HepG2 (cell line): ENCODE measurements around the gene PACC1.

Experiments used
- HNF4G ChIP-seq, 2 experiments: sonication (generic) in 1 of 2; formaldehyde crosslinking in 1 of 2; IDR thresholded peaks; 2 replicates each; pipeline versions ENCODE4 v1.4.0 to v1.6.1; 2011 to 2020; ENCODE audit warnings: borderline replicate concordance in 2 of 2, low read depth in 2 of 2, mild to moderate bottlenecking in 2 of 2, low read length in 1 of 2, missing genetic modification reagents in 1 of 2, moderate library complexity in 1 of 2
- MNT ChIP-seq: fragments of 450-650 bp; IDR thresholded peaks from 2 replicates; pipeline ENCODE4 v1.6.1; 2016
- SIN3A ChIP-seq: IDR thresholded peaks from 2 replicates; pipeline ENCODE4 v1.6.1; 2011; ENCODE audit warnings: low read depth, mild to moderate bottlenecking, control low read depth, low read length, borderline replicate concordance
- SKI ChIP-seq: fragments of 450-650 bp; IDR thresholded peaks from one replicate; pipeline ENCODE4 v1.6.1; 2018; ENCODE audit warnings: mild to moderate bottlenecking; ENCODE audit not compliant: partially characterized antibody
- THAP8 ChIP-seq: sonication (generic); formaldehyde crosslinking; IDR thresholded peaks from 2 replicates; pipeline ENCODE4 v1.5.1; 2020; ENCODE audit warnings: missing genetic modification reagents, mild to moderate bottlenecking, borderline replicate concordance
- ZNF547 ChIP-seq: sonication (generic); formaldehyde crosslinking; IDR thresholded peaks from 2 replicates; pipeline ENCODE4 v1.5.1; 2020; ENCODE audit warnings: mild to moderate bottlenecking, missing genetic modification reagents
- TF ChIP-seq, protein P1 (sequence below): sonication (generic); formaldehyde crosslinking; IDR thresholded peaks from 2 replicates; pipeline ENCODE4 v1.9.0; 2022; ENCODE audit warnings: low read depth, missing genetic modification reagents
- TF ChIP-seq, protein P2 (sequence below): sonication (generic); formaldehyde crosslinking; IDR thresholded peaks from 2 replicates; pipeline ENCODE4 v1.9.0; 2021; ENCODE audit warnings: missing genetic modification reagents, borderline replicate concordance

DNA sequence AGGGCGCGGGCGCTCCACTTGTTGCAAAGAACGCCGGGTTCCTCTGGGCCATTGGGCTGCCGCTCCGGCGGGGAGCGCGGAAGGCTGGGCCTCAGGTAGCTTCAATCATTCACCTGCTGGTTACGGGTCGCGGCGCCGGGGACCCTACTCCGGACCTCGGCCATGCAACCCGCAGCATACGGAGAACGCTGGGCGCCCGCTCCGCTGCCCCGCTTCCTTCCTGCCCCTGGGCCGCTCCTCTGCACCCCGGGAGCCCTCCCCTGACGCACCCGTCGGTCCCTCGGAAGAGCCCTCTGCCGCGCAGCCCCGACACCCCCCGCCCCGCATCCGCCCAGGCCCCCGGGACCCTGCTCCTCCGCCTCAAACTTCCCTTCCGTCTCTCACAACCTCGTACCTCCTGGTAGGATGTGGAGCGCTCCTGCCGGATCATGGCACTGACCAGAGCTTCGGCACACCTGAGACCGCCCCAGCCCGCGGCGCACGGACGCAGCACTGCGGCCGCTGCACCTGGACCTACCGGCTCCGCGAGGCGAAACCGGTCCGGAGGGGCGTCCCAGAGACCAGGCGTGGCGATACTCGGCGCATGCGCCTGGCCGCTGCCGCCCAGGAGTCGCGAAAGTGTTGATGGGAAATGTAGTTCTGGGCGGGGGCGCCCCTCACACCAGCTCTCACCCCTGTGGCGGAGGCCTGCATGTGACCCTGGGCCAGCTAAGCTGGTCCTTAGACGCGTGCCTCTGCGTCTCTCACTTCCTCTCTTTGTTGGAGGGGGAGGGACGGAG lies at the start of gene PACC1:
- no peak for TF ChIP-seq HNF4G (IDR thresholded peaks at IDR 0.05; ENCODE audit: borderline replicate concordance, low read depth, low read length)
- TF ChIP-seq HNF4G (CRISPR knock-in tag; IDR thresholded peaks at IDR 0.05; ENCODE audit: borderline replicate concordance, low read depth), result no peak
- 0 out of 2 replicates have a peak, but pooled peaks have one; percentile 43 for TF ChIP-seq THAP8 (CRISPR knock-in tag)
- TF ChIP-seq, protein P1, sequence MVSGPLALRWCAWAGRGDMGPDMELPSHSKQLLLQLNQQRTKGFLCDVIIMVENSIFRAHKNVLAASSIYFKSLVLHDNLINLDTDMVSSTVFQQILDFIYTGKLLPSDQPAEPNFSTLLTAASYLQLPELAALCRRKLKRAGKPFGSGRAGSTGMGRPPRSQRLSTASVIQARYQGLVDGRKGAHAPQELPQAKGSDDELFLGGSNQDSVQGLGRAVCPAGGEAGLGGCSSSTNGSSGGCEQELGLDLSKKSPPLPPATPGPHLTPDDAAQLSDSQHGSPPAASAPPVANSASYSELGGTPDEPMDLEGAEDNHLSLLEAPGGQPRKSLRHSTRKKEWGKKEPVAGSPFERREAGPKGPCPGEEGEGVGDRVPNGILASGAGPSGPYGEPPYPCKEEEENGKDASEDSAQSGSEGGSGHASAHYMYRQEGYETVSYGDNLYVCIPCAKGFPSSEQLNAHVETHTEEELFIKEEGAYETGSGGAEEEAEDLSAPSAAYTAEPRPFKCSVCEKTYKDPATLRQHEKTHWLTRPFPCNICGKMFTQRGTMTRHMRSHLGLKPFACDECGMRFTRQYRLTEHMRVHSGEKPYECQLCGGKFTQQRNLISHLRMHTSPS (CRISPR knock-in tag), result peak; percentile 57; the same call in 1 of the 2 replicates
- no peak for TF ChIP-seq MNT
- TF ChIP-seq SKI, result no peak
- TF ChIP-seq SIN3A, result no peak
- TF ChIP-seq ZNF547 (CRISPR knock-in tag), result no peak
- TF ChIP-seq, protein P2, sequence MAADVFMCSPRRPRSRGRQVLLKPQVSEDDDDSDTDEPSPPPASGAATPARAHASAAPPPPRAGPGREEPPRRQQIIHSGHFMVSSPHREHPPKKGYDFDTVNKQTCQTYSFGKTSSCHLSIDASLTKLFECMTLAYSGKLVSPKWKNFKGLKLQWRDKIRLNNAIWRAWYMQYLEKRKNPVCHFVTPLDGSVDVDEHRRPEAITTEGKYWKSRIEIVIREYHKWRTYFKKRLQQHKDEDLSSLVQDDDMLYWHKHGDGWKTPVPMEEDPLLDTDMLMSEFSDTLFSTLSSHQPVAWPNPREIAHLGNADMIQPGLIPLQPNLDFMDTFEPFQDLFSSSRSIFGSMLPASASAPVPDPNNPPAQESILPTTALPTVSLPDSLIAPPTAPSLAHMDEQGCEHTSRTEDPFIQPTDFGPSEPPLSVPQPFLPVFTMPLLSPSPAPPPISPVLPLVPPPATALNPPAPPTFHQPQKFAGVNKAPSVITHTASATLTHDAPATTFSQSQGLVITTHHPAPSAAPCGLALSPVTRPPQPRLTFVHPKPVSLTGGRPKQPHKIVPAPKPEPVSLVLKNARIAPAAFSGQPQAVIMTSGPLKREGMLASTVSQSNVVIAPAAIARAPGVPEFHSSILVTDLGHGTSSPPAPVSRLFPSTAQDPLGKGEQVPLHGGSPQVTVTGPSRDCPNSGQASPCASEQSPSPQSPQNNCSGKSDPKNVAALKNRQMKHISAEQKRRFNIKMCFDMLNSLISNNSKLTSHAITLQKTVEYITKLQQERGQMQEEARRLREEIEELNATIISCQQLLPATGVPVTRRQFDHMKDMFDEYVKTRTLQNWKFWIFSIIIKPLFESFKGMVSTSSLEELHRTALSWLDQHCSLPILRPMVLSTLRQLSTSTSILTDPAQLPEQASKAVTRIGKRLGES (CRISPR knock-in tag), result no peak
